NCI-H2107 (cell line): ENCODE results near the gene FHDC1.
A peak's percentile ranks its signal among the peaks of the same experiment; 100 is the strongest.
"Not testable (repeated sequence)": the region's sequence is repeated elsewhere in the genome, so short reads cannot be mapped to it uniquely, and the experiment has no call there.

Experiments
- DNase-seq: peaks from one replicate; lab custom pipeline; 2025; lab: John Stamatoyannopoulos, UW

Gene FHDC1, protein sequence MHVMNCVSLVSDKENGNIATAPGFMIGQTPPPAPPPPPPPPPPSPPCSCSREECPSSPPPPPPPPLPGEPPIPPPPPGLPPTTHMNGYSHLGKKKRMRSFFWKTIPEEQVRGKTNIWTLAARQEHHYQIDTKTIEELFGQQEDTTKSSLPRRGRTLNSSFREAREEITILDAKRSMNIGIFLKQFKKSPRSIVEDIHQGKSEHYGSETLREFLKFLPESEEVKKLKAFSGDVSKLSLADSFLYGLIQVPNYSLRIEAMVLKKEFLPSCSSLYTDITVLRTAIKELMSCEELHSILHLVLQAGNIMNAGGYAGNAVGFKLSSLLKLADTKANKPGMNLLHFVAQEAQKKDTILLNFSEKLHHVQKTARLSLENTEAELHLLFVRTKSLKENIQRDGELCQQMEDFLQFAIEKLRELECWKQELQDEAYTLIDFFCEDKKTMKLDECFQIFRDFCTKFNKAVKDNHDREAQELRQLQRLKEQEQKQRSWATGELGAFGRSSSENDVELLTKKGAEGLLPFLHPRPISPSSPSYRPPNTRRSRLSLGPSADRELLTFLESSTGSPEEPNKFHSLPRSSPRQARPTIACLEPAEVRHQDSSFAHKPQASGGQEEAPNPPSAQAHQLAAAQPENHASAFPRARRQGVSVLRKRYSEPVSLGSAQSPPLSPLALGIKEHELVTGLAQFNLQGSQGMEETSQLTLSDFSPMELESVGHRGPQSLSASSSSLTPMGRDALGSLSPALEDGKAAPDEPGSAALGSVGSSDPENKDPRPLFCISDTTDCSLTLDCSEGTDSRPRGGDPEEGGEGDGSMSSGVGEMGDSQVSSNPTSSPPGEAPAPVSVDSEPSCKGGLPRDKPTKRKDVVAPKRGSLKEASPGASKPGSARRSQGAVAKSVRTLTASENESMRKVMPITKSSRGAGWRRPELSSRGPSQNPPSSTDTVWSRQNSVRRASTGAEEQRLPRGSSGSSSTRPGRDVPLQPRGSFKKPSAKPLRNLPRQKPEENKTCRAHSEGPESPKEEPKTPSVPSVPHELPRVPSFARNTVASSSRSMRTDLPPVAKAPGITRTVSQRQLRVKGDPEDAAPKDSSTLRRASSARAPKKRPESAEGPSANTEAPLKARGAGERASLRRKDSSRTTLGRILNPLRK

GRCh38 chr4:152935631-152936445 lies at the start of gene FHDC1:
Gene FHDC1 (plus strand): TSS chr4:152936323. CDS start chr4:152943058, 6,735 bp downstream.
- DNase-seq: peak; percentile 24

- no peak for DNase-seq
Measured at GRCh38 chr4:152887981-152888380, 48.1 kb upstream of the FHDC1 start.

DNA sequence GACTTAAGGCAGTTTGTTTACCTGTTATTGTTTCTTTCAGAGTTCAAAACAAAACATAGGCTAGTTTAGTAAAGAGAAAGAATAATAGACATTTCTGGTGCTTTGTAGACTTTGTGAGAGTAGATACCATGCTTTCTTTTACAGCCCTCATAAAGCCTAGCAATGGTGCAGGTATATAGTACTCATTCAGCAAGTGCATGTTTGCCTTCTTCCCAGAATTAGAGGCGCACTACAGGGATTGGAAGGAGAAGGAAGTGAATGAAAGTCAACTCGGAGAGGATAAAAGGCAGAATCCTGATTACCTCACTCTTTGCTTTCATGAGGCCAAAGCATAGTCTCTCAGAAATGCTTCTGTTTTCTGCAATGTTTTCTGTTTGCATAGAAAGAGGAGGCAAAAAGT lies 43.1 kb upstream of the FHDC1 start:
- no peak for DNase-seq

DNA sequence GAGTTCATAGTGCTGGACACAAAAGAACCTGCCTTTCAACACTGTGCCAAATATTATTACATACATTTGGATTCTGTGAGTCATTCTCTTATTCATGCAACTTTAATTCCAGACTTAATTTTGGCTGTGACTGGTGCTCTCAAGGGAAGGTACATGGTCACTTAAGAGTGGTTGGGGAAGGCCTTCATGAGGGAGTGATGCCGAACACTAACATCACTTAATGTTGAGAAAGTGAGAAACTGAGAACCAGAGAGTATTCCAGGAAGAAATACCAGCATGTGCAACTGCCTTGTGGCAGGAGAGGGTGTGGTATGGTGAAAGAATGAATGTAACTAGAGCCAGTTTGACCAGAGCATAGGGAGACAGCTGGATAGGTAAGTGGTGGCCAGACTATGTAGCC lies 41.5 kb upstream of the FHDC1 start:
- DNase-seq: no peak

GRCh38 chr4:152896811-152897210 lies 39.3 kb upstream of the FHDC1 start:
- DNase-seq: no peak

GRCh38 chr4:152898133-152898532 lies 38.0 kb upstream of the FHDC1 start:
- not testable (repeated sequence) for DNase-seq

DNA sequence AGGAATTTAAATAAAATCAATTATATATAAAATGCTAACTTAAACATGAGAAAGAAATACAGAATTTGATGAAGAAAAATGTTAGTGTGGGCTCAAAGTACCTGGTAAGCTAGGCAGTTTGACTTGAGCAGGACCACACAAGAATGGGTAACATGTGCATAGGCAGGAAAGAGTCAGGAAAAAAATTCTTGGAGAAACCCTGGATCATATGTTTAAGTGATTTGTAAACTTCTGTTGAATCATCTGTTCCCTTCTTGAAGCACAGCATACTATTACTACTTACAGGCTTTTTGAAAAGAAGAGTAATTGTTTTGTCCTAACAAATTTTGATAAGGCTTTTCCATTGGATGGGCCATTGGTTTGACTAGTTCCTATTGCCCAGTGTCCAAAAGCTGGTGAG lies 37.5 kb upstream of the FHDC1 start:
- DNase-seq: no peak

- no peak for DNase-seq
Measured at GRCh38 chr4:152900395-152900794, 35.7 kb upstream of the FHDC1 start.

- DNase-seq: no peak
Measured at GRCh38 chr4:152901205-152901604, 34.9 kb upstream of the FHDC1 start.

DNA sequence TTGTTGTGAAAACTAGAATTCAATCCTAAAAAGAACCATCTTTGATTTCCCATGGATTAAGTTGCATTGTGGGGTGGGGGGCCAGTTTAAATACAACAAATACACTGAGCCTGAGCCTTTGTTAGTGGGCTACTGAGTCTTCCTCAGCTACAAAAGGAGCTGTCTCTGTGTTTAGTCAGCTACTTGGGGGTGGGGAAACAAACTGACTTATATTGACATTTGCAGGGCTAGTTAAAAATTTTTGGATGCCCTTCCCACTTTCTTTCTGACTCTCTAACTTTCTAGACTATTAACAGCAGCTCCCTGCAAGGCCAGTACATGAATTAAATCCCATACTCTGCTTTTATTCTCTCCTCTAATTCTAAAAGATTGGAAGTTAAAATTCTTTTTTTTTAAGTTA lies 32.5 kb upstream of the FHDC1 start:
- DNase-seq: no peak

DNA sequence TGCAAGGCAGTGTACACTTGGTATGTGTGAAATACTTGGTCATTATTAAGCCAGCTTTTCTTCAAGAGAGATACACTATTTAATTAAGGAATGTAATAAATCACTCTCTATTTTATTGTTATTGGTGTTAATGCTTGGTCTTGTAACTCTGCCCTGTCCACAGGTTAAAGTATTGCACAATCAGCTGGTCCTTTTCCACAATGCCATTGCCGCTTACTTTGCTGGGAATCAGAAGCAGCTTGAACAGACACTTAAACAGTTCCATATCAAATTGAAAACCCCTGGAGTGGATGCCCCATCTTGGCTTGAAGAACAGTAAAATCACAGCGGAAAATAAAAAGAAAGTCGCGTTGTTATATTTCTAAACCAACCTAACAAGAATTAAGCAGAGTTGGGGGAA lies 26.2 kb upstream of the FHDC1 start:
- DNase-seq: no peak

- DNase-seq: no peak
Measured at GRCh38 chr4:152910521-152910920, 25.6 kb upstream of the FHDC1 start.

GRCh38 chr4:152917543-152918395 lies 18.4 kb upstream of the FHDC1 start:
- no peak for DNase-seq

DNA sequence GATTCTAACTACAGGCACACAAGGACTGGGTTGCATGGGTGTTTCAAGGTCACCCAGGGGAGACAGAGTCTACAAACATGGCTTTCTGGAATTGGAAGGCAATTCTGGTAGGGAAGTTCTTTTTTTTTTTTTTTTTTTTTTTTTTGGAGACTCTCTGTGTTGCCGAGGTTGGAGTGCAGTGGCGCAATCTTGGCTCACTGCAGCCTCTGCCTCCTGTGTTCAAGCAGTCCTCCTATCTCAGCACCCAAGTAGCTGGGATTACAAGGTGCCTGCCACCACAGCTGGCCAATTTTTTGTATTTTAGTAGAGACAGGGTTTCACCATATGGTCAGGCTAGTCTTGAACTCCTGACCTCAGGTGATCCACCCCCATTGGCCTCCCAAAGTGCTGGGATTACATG lies 16.3 kb upstream of the FHDC1 start:
- DNase-seq: no peak

- no peak for DNase-seq
Measured at GRCh38 chr4:152920768-152921167, 15.4 kb upstream of the FHDC1 start.

DNA sequence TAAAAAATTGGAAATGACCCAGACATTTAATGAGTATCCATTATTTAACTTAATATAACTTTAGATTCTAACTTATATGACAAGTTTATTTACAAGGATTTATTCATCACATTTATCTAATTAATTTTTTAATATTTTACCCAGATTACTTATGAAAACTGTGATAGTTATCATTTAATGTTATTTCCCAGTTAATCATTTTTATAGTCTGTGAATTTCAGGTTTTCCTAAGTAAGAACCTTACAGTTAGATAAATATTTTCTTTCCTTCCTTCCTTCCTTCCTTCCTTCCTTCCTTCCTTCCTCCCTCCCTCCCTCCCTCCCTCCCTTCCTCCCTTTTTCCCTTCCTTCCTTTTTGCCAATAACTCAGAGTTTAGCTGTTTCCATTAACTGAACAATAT lies 14.8 kb upstream of the FHDC1 start:
- no peak for DNase-seq

DNA sequence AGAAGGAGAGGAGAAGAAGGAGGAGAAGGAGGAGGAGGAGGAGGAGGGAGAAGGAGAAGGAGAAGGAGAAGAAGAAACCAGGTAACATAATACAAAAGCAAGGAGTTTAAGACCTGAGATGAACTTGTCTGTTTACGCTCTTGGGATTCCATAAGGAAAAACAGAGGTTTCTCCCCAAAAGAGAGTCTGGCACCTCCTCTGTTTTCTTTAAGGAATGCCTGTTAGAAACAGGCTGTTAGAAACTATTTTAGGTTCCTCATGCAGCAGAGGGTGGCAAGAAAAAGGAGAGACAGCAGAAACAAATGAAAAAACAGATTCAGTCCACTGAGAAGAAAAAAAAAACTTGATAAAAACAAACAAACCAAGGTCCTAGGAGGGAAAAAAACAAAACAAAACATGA lies 10.3 kb upstream of the FHDC1 start:
- no peak for DNase-seq

- no peak for DNase-seq
Measured at GRCh38 chr4:152926959-152927358, 9.2 kb upstream of the FHDC1 start.

- no peak for DNase-seq
Measured at GRCh38 chr4:152927737-152928136, 8.4 kb upstream of the FHDC1 start.

DNA sequence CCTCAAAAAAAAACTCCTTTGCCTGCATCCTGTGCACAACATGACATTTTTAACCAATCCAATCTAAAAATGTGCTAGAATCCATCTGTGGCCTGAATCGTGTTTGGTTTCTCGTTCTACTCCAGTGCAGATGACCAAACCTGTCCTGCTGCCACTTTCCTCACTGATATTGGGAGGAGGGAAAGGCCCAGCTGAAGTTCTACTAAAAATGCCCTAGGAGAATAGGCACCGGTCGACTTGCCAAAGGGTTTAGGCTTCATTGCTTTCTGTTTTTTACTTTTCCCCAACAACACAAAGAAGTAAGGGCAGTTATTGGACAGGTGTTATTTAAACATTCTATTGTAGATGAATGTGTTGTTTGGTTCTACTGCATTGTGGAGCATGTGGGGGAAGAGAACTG lies 7.8 kb upstream of the FHDC1 start:
- no peak for DNase-seq

DNA sequence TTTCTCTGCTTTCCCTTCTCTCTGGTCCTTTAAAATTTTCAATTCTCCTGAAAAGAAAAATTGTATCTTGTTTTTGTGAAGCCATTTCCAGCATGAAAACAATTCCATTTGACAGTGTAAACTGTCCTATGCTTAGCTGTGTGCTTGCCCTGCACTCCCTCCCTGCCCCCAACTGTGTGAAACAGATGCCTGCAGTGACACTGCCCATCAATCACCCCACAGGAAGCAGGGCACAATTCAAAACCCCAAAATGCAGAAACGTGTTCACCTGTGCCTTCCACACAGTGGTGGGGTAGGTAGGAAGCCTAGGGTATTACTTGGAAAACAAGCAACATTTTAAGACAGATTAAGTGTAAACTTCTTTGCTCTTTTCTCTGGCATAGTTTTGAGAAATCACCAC lies 6.2 kb upstream of the FHDC1 start:
- no peak for DNase-seq
